Activated naive CD8-positive, alpha-beta T cell treated with anti-CD3 and anti-CD28 coated beads, Interleukin-2, amount 50 U/mL, for 24 hours (primary cell): Measurements from ENCODE around the gene TMEM63B.
"Not testable (repeated sequence)": the region's sequence is repeated elsewhere in the genome, so short reads cannot be mapped to it uniquely, and the experiment has no call there.

Source experiments
- ATAC-seq: fragments of 150-1000 bp; cut with Tn5 transposase; one replicate; pipeline ENCODE4 v1.10.0; 2021
- DNase-seq: peaks from one replicate; pipeline ENCODE4 v3.0.0; 2021
- H3K27ac Mint-ChIP-seq: one replicate; pipeline ENCODE4 v1.8.0; 2021; ENCODE audit warnings: mild to moderate bottlenecking, mixed read lengths
- H3K27me3 Mint-ChIP-seq: one replicate; pipeline ENCODE4 v1.8.0; 2021; ENCODE audit warnings: mixed read lengths
- H3K36me3 Mint-ChIP-seq: one replicate; pipeline ENCODE4 v1.8.0; 2021; ENCODE audit warnings: low read depth, mixed read lengths
- H3K4me1 Mint-ChIP-seq: one replicate; pipeline ENCODE4 v1.8.0; 2021; ENCODE audit warnings: mixed read lengths
- H3K4me3 Mint-ChIP-seq: one replicate; pipeline ENCODE4 v1.8.0; 2021; ENCODE audit warnings: mild to moderate bottlenecking, moderate library complexity, mixed read lengths
- H3K9me3 Mint-ChIP-seq: one replicate; pipeline ENCODE4 v1.8.0; 2021; ENCODE audit warnings: mixed read lengths

The TMEM63B gene

GRCh38 chr6:44189257-44189656 is 61.9 kb downstream of the TMEM63B start:
- peaks cover 19% of the 10 kb centered on the region for H3K4me1 Mint-ChIP-seq
- H3K36me3 Mint-ChIP-seq, result no peaks in the 10 kb centered on the region
- ATAC-seq (peak; percentile 17), DNase-seq (no peak)
- H3K27ac Mint-ChIP-seq, result no peak overlapping the region
- H3K27me3 Mint-ChIP-seq, result peaks cover 14% of the 10 kb centered on the region
- H3K9me3 Mint-ChIP-seq, result no peaks in the 10 kb centered on the region
- no peak overlapping the region for H3K4me3 Mint-ChIP-seq

GRCh38 chr6:44190715-44191114 is 63.4 kb downstream of the TMEM63B start:
- Mint-ChIP-seq H3K36me3 (no peaks in the 10 kb centered on the region), H3K4me1 (peaks cover 19% of the 10 kb centered on the region), H3K4me3 (no peak overlapping the region), H3K27ac (no peak overlapping the region), H3K27me3 (peaks cover 14% of the 10 kb centered on the region), H3K9me3 (no peaks in the 10 kb centered on the region)
- ATAC-seq (peak; percentile 79), DNase-seq (no peak)

GRCh38 chr6:44192428-44193041 is 65.2 kb downstream of the TMEM63B start:
- DNase-seq (no peak), ATAC-seq (no peak)
- Mint-ChIP-seq H3K27me3 (peaks cover 9% of the 10 kb centered on the region), H3K27ac (no peak overlapping the region), H3K4me3 (no peak overlapping the region), H3K36me3 (no peaks in the 10 kb centered on the region), H3K4me1 (peaks cover 12% of the 10 kb centered on the region), H3K9me3 (no peaks in the 10 kb centered on the region)

- no peak for DNase-seq
- H3K36me3 Mint-ChIP-seq, result no peaks in the 10 kb centered on the region
- H3K9me3 Mint-ChIP-seq, result no peaks in the 10 kb centered on the region
- no peak for ATAC-seq
- no peak overlapping the region for H3K4me3 Mint-ChIP-seq
- H3K4me1 Mint-ChIP-seq, result peaks cover 12% of the 10 kb centered on the region
- peaks cover 9% of the 10 kb centered on the region for H3K27me3 Mint-ChIP-seq
- H3K27ac Mint-ChIP-seq, result no peak overlapping the region
Measured at GRCh38 chr6:44193307-44193910, 66.1 kb downstream of the TMEM63B start.

- Mint-ChIP-seq H3K27me3 (peaks cover 7% of the 10 kb centered on the region), H3K36me3 (no peaks in the 10 kb centered on the region), H3K4me1 (peaks cover 10% of the 10 kb centered on the region), H3K4me3 (no peak overlapping the region), H3K9me3 (no peaks in the 10 kb centered on the region), H3K27ac (no peak overlapping the region)
- DNase-seq (no peak), ATAC-seq (no peak)
Measured at GRCh38 chr6:44194326-44194725, 67.0 kb downstream of the TMEM63B start.

- DNase-seq, H3K36me3 Mint-ChIP-seq, H3K4me1 Mint-ChIP-seq, H3K9me3 Mint-ChIP-seq, H3K27ac Mint-ChIP-seq, H3K4me3 Mint-ChIP-seq, ATAC-seq, H3K27me3 Mint-ChIP-seq: not testable (repeated sequence)
Measured at GRCh38 chr6:44196351-44196750, 69.0 kb downstream of the TMEM63B start.

GRCh38 chr6:44198684-44199083 is 71.3 kb downstream of the TMEM63B start:
- Mint-ChIP-seq H3K36me3 (no peaks in the 10 kb centered on the region), H3K4me3 (no peak overlapping the region), H3K9me3 (no peaks in the 10 kb centered on the region)

GRCh38 chr6:44199883-44200282 is 72.5 kb downstream of the TMEM63B start:
- ATAC-seq (no peak), DNase-seq (no peak)
- no peaks in the 10 kb centered on the region for H3K36me3 Mint-ChIP-seq
- H3K27me3 Mint-ChIP-seq, result peaks cover 2% of the 10 kb centered on the region
- no peaks in the 10 kb centered on the region for H3K9me3 Mint-ChIP-seq
- H3K4me1 Mint-ChIP-seq, result no peaks in the 10 kb centered on the region
- H3K4me3 Mint-ChIP-seq, result no peak overlapping the region
- no peak overlapping the region for H3K27ac Mint-ChIP-seq

More at GRCh38 chr6:44198684-44199083, 71.3 kb downstream of the TMEM63B start:
- Mint-ChIP-seq H3K4me1 (no peaks in the 10 kb centered on the region), H3K27ac (no peak overlapping the region), H3K27me3 (peaks cover 2% of the 10 kb centered on the region)
- ATAC-seq, result no peak
- DNase-seq, result no peak

GRCh38 chr6:44201200-44201599 is 73.8 kb downstream of the TMEM63B start:
- peaks cover 2% of the 10 kb centered on the region for H3K27me3 Mint-ChIP-seq
- no peak for DNase-seq
- ATAC-seq, result no peak

GRCh38 chr6:44201638-44202303 is 74.4 kb downstream of the TMEM63B start:
- Mint-ChIP-seq H3K9me3 (no peaks in the 10 kb centered on the region), H3K4me1 (no peaks in the 10 kb centered on the region), H3K4me3 (no peak overlapping the region), H3K27ac (no peak overlapping the region), H3K27me3 (peaks cover 2% of the 10 kb centered on the region), H3K36me3 (no peaks in the 10 kb centered on the region)
- ATAC-seq (no peak), DNase-seq (no peak)

More at GRCh38 chr6:44201200-44201599, 73.8 kb downstream of the TMEM63B start:
- no peak overlapping the region for H3K4me3 Mint-ChIP-seq
- no peaks in the 10 kb centered on the region for H3K4me1 Mint-ChIP-seq
- no peaks in the 10 kb centered on the region for H3K9me3 Mint-ChIP-seq
- H3K27ac Mint-ChIP-seq, result no peak overlapping the region
- H3K36me3 Mint-ChIP-seq, result no peaks in the 10 kb centered on the region

GRCh38 chr6:44202332-44202971 is 75.1 kb downstream of the TMEM63B start:
- Mint-ChIP-seq H3K9me3 (no peaks in the 10 kb centered on the region), H3K4me3 (no peak overlapping the region), H3K36me3 (no peaks in the 10 kb centered on the region), H3K27me3 (peaks cover 2% of the 10 kb centered on the region), H3K4me1 (no peaks in the 10 kb centered on the region), H3K27ac (no peak overlapping the region)
- DNase-seq (no peak), ATAC-seq (no peak)

- Mint-ChIP-seq H3K4me3 (no peak overlapping the region), H3K9me3 (no peaks in the 10 kb centered on the region), H3K4me1 (no peaks in the 10 kb centered on the region), H3K27ac (no peak overlapping the region), H3K27me3 (peaks cover 2% of the 10 kb centered on the region), H3K36me3 (no peaks in the 10 kb centered on the region)
- ATAC-seq, result no peak
- no peak for DNase-seq
Measured at GRCh38 chr6:44202972-44203750, 75.8 kb downstream of the TMEM63B start.

- Mint-ChIP-seq H3K27ac (no peak overlapping the region), H3K36me3 (no peaks in the 10 kb centered on the region), H3K27me3 (peaks cover 2% of the 10 kb centered on the region), H3K9me3 (no peaks in the 10 kb centered on the region), H3K4me3 (no peak overlapping the region), H3K4me1 (no peaks in the 10 kb centered on the region)
- ATAC-seq, result no peak
- DNase-seq, result no peak
Measured at GRCh38 chr6:44203955-44204354, 76.6 kb downstream of the TMEM63B start.
